LNCaP clone FGC (cell line): Measurements from ENCODE around the gene MAP2K6.

ENCODE experiments used
- DNase-seq: peaks from one replicate; pipeline ENCODE4 v3.0.0-alpha.2; 2011; ENCODE audit warnings: low read depth
- H3K4me3 ChIP-seq: 2 replicates; pipeline ENCODE4 v1.5.1; 2011; ENCODE audit warnings: mild to moderate bottlenecking, low read depth, low read length, control low read depth
- CTCF ChIP-seq: IDR thresholded peaks from 2 replicates; pipeline ENCODE4 v1.5.1; 2012; ENCODE audit warnings: mild to moderate bottlenecking; ENCODE audit not compliant: control insufficient read depth, insufficient read depth; ENCODE audit errors: extremely low read depth

Gene MAP2K6

GRCh38 chr17:69588827-69589239 is 174.3 kb downstream of the MAP2K6 start:
- DNase-seq: no peak
- no peak for TF ChIP-seq CTCF

GRCh38 chr17:69590671-69591070 is 176.2 kb downstream of the MAP2K6 start:
- no peak for TF ChIP-seq CTCF
- no peak for DNase-seq

More at GRCh38 chr17:69588827-69589239, 174.3 kb downstream of the MAP2K6 start:
- no peak overlapping the region for H3K4me3 ChIP-seq

GRCh38 chr17:69592692-69593350 is 178.3 kb downstream of the MAP2K6 start:
- no peak for TF ChIP-seq CTCF
- no peak for DNase-seq
- H3K4me3 ChIP-seq: no peak overlapping the region

More at GRCh38 chr17:69590671-69591070, 176.2 kb downstream of the MAP2K6 start:
- no peak overlapping the region for H3K4me3 ChIP-seq

- H3K4me3 ChIP-seq: no peak overlapping the region
- TF ChIP-seq CTCF: no peak
- DNase-seq: no peak
Measured at GRCh38 chr17:69593351-69593715, 178.8 kb downstream of the MAP2K6 start.

- no peak overlapping the region for H3K4me3 ChIP-seq
- no peak for TF ChIP-seq CTCF
- DNase-seq: no peak
Measured at GRCh38 chr17:69593716-69594115, 179.2 kb downstream of the MAP2K6 start.

GRCh38 chr17:69594641-69595040 is 180.1 kb downstream of the MAP2K6 start:
- no peak for DNase-seq
- H3K4me3 ChIP-seq: no peak overlapping the region
- no peak for TF ChIP-seq CTCF

- no peak overlapping the region for H3K4me3 ChIP-seq
- no peak for TF ChIP-seq CTCF
- no peak for DNase-seq
Measured at GRCh38 chr17:69596141-69596540, 181.6 kb downstream of the MAP2K6 start.
